MM.1S (cell line): ENCODE results near the gene RELN.

ENCODE experiments used
- DNase-seq: peaks from one replicate; pipeline ENCODE4 v3.0.0-alpha.2; 2015
- H2AFZ ChIP-seq: fragments of 300-600 bp; sonication (generic); 2 replicates; pipeline ENCODE4 v1.6.0; 2016; ENCODE audit warnings: antibody characterized with exemption, low read length
- H3F3A ChIP-seq: fragments of 300-600 bp; sonication (generic); 2 replicates; pipeline ENCODE4 v1.6.1; 2016; ENCODE audit warnings: mild to moderate bottlenecking, antibody characterized with exemption, low read length, moderate library complexity, mixed read lengths; ENCODE audit not compliant: insufficient read depth
- H3K27ac ChIP-seq: fragments of 300-600 bp; sonication (generic); 2 replicates; pipeline ENCODE4 v1.5.1; 2016; ENCODE audit warnings: mild to moderate bottlenecking, low read length
- H3K27me3 ChIP-seq: fragments of 300-600 bp; sonication (generic); replicated peaks from 2 replicates; pipeline ENCODE4 v1.6.0; 2016; ENCODE audit warnings: low read length; ENCODE audit not compliant: insufficient read depth
- H3K36me3 ChIP-seq: fragments of 300-600 bp; sonication (generic); replicated peaks from 2 replicates; pipeline ENCODE4 v1.6.1; 2016; ENCODE audit warnings: mild to moderate bottlenecking, low read length, mixed read lengths; ENCODE audit not compliant: insufficient read depth
- H3K4me1 ChIP-seq: fragments of 300-600 bp; sonication (generic); 2 replicates; pipeline ENCODE4 v1.6.1; 2016; ENCODE audit warnings: low read length, mixed read lengths
- H3K4me2 ChIP-seq: fragments of 300-600 bp; sonication (generic); 2 replicates; pipeline ENCODE4 v1.6.0; 2016; ENCODE audit warnings: low read depth, low read length
- H3K4me3 ChIP-seq: fragments of 300-600 bp; sonication (generic); 2 replicates; pipeline ENCODE4 v1.5.1; 2016; ENCODE audit warnings: low read length, mixed read lengths
- H3K79me2 ChIP-seq: fragments of 300-600 bp; sonication (generic); 2 replicates; pipeline ENCODE4 v1.6.1; 2016; ENCODE audit warnings: mixed run types, low read length, mixed read lengths
- H3K9ac ChIP-seq: fragments of 300-600 bp; sonication (generic); 2 replicates; pipeline ENCODE4 v1.6.1; 2016; ENCODE audit warnings: low read length, mixed read lengths
- H3K9me2 ChIP-seq: fragments of 300-600 bp; sonication (generic); replicated peaks from 2 replicates; pipeline ENCODE4 v1.6.1; 2016; ENCODE audit warnings: mild to moderate bottlenecking, low read length, mixed read lengths; ENCODE audit not compliant: insufficient read depth
- H3K9me3 ChIP-seq: fragments of 300-600 bp; sonication (generic); replicated peaks from 2 replicates; pipeline ENCODE4 v1.6.1; 2016; ENCODE audit warnings: mild to moderate bottlenecking, low read length, mixed read lengths; ENCODE audit not compliant: insufficient read depth
- H4K20me1 ChIP-seq: fragments of 300-600 bp; sonication (generic); 2 replicates; pipeline ENCODE4 v1.6.1; 2016; ENCODE audit warnings: mild to moderate bottlenecking, low read length, moderate library complexity, mixed read lengths; ENCODE audit not compliant: insufficient read depth
- EZH2 ChIP-seq: fragments of 300-600 bp; sonication (generic); optimal IDR thresholded peaks from 2 replicates; pipeline ENCODE3; 2017; ENCODE audit warnings: low read depth, mild to moderate bottlenecking, antibody characterized with exemption, low read length, mixed read lengths
- EZH2phosphoT487 ChIP-seq: fragments of 300-600 bp; sonication (generic); IDR thresholded peaks from 2 replicates; pipeline ENCODE4 v1.6.1; 2018; ENCODE audit warnings: antibody characterized with exemption, low read length
- TF ChIP-seq, protein P1 (sequence below): fragments of 300-600 bp; sonication (generic); IDR thresholded peaks from 2 replicates; pipeline ENCODE4 v1.5.1; 2016; ENCODE audit warnings: antibody characterized with exemption, low read length, mixed read lengths

Gene RELN

DNA sequence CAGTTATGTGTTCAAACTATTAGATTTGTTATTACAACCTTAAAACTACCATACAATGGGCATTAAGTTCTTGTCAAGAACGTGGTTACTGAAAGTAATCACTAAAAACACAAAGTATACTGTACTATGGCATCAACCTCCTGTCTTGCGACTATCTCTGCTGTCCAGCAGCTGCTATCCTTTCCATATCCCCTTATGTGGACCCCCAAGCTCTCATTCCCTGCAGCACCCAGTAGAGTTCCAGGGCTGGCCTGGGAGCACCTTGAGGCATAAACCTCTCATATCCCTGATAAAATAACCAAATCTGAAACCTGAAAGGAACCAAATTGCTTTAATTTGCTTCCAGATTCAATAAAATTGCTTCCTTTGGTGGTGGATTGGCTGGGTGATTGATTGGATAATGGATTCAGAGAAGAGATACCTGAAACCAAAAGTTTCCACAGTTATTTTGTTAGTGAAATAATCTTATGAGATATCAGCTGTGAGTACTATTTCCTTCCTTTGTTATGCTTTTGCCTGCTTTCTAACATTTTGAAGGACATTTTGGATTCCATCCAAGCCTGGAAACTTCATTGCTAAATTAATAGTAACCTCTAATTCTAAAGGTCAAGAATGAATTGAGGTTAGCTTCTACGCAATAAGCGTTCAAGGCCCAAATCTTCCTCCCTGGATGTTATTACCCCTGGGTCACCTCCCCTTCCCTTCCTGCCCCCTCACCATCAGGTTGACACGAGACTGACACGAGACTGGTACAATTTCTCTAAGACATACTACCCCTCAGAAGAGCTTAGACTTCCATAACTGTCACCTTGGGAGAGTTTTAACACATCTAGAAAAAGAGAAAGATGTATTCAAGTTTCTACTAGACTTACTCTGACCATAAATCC, 48.8 kb downstream of the RELN start:
- Histone ChIP-seq H3K9ac (no peak overlapping the region), H3K27ac (no peak overlapping the region), H3K36me3 (no peaks in the 10 kb centered on the region), H3K9me2 (no peaks in the 10 kb centered on the region), H3K9me3 (no peaks in the 10 kb centered on the region), H3K79me2 (no peaks in the 10 kb centered on the region), H3K27me3 (no peaks in the 10 kb centered on the region), H3K4me1 (no peaks in the 10 kb centered on the region), H3K4me3 (no peak overlapping the region), H3K4me2 (no peak overlapping the region), H4K20me1 (no peaks in the 10 kb centered on the region), H3F3A (no peaks in the 10 kb centered on the region), H2AFZ (no peak overlapping the region)
- no peak for DNase-seq
- TF ChIP-seq EZH2phosphoT487 (no peak), EZH2 (no peak)
- TF ChIP-seq, protein P1, sequence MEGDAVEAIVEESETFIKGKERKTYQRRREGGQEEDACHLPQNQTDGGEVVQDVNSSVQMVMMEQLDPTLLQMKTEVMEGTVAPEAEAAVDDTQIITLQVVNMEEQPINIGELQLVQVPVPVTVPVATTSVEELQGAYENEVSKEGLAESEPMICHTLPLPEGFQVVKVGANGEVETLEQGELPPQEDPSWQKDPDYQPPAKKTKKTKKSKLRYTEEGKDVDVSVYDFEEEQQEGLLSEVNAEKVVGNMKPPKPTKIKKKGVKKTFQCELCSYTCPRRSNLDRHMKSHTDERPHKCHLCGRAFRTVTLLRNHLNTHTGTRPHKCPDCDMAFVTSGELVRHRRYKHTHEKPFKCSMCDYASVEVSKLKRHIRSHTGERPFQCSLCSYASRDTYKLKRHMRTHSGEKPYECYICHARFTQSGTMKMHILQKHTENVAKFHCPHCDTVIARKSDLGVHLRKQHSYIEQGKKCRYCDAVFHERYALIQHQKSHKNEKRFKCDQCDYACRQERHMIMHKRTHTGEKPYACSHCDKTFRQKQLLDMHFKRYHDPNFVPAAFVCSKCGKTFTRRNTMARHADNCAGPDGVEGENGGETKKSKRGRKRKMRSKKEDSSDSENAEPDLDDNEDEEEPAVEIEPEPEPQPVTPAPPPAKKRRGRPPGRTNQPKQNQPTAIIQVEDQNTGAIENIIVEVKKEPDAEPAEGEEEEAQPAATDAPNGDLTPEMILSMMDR: no peak

DNA sequence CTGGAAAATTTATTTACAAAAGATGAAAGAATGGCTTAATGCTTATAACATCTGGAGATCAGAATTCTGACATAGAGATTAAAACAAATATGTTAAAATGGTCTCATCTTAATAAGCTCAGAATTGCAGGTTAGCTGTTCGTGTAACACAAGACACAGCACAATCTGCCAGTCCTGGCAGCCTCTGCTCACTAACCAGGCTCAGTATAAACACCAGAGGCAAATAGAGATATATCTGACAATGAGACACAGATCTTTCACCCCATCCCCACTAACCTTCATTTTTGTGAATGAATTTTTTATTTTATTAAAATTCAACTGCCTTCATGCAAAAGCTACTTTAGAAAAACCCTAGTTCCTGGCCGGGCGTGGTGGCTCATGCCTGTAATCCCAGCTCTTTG, 51.8 kb downstream of the RELN start:
- Histone ChIP-seq H3K9me2 (no peaks in the 10 kb centered on the region), H3K27me3 (no peaks in the 10 kb centered on the region), H2AFZ (no peak overlapping the region), H3K79me2 (no peaks in the 10 kb centered on the region), H3K27ac (no peak overlapping the region), H3K4me1 (no peaks in the 10 kb centered on the region), H3K4me3 (no peak overlapping the region), H3K9ac (no peak overlapping the region), H3K9me3 (no peaks in the 10 kb centered on the region), H3K4me2 (no peak overlapping the region), H3K36me3 (no peaks in the 10 kb centered on the region), H3F3A (no peaks in the 10 kb centered on the region), H4K20me1 (no peaks in the 10 kb centered on the region)
- TF ChIP-seq EZH2 (no peak), EZH2phosphoT487 (no peak)
- TF ChIP-seq, protein P1: no peak
- no peak for DNase-seq

DNA sequence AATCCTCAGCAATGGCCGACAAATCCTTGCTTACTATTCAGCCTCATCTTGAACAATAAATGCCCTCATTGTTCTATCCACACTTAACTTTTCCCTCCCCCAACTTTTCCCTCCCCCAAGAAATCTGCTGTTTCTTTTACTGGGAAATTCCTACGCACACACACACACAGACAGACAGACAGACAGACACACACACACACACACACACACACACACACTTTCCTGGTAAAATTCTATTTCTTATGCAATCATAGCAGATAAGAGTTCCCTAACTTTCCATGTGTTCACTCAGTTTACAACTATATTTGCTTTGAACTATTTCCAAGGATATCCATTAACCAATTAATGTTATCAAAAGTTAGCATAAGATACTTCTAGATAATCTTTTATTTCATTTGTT, 52.9 kb downstream of the RELN start:
- Histone ChIP-seq H3K9ac (no peak overlapping the region), H2AFZ (no peak overlapping the region), H3K27me3 (no peaks in the 10 kb centered on the region), H3K4me3 (no peak overlapping the region), H3K4me2 (no peak overlapping the region), H3K27ac (no peak overlapping the region), H3K9me3 (no peaks in the 10 kb centered on the region), H3K4me1 (no peaks in the 10 kb centered on the region), H3K79me2 (no peaks in the 10 kb centered on the region), H4K20me1 (no peaks in the 10 kb centered on the region), H3K9me2 (no peaks in the 10 kb centered on the region), H3F3A (no peaks in the 10 kb centered on the region), H3K36me3 (no peaks in the 10 kb centered on the region)
- no peak for DNase-seq
- TF ChIP-seq EZH2 (no peak), EZH2phosphoT487 (no peak)
- TF ChIP-seq, protein P1: no peak
